Fibroblast of the conjunctiva (primary cell): Measurements from ENCODE around the gene NSUN3.
"Not testable (repeated sequence)": the region's sequence is repeated elsewhere in the genome, so short reads cannot be mapped to it uniquely, and the experiment has no call there.

ENCODE experiments used
- DNase-seq: peaks from one replicate; pipeline ENCODE4 v3.0.0-alpha.2; 2010; ENCODE audit warnings: low read depth

Gene NSUN3

DNA sequence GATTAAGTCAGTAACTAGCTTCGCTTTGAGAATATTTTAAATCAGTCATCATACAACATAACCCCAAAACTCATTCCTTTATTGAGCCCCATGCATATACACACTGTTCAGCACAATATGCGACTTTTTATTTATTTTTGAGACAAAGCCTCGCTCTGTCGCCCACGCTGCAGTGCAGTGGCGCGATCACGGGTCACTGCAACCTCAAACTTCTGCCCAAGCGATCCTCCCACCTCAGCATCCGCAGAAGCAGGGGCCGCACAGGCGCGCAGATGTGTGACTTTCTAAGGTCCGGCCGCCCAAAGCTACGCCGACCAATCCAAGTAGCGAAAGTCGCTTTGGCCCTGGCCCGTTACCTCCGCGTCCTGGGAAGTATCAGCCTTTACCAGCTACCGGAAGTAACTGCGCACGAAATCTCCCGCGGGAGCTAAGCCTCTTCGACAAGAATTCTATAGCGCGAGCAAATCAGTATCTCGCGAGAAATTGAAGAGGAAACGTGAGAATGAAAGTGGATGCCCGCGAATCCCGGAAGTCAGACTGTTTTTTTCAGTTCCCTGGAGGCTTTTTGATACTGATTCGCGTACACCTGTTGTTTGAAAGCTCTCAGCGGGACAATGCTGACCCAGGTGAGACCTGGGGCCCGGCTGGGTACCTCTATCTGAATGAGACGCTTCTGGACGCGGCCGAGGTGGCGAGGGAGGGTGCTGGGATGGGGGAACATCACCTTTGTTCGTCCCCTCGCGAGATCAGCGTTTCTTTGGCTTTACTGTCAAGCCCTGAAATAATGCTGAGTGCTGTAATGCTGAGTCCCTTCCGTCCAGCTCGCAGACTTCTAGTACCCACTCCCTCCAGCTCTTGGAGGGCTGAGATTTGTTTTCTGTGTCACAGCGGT is at the start of gene NSUN3, which contains the start of gene DHFR2:
TSS of gene NSUN3 (plus strand) at position 549 of the 892 bp plus-strand sequence. CDS start at position 615, 66 bp downstream.
TSS of gene DHFR2 (minus strand) at position 404 of the 892 bp plus-strand sequence. CDS start 1,405 bp downstream, outside the sequence.
- DNase-seq = peak; percentile 93

DNA sequence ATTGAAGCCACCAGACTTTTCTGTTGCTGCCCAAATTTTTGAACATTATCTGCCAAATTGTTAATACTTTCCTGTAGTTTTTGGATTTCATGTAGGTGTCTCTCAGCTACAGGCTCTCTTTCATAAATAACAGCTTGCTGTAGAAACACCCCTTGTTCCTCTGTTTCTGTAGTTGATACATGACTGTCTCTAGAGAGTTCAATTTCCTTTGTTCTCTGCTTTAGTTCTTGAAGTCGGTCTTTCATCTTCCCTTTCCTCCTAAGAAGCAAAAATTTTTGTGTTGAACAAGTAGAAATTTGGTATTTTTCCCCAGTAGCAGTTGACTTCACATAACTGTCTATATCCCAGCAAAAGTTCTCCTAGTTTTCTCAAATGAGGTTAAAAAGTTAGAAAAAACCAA is 47.8 kb upstream of the NSUN3 start:
- DNase-seq = no peak

DNA sequence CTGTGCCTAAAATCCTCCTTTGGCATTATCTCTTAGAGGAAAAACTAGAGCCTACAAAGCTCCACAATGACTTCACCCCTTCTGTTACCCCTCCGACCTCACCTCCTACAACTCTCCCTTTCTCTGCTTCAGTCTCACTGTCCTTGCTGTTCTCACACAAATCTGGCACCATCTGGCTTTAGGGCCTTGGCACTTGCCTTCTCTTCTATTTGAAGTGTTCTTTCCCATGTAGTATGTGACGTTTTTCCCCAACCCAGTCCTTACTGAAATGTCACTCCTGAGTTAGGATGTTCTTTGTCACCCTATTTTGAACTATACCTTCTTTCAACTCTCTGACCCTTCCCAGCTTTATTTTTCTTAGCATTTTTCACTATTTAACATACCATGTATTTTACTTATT is 43.2 kb upstream of the NSUN3 start:
- no peak for DNase-seq

DNA sequence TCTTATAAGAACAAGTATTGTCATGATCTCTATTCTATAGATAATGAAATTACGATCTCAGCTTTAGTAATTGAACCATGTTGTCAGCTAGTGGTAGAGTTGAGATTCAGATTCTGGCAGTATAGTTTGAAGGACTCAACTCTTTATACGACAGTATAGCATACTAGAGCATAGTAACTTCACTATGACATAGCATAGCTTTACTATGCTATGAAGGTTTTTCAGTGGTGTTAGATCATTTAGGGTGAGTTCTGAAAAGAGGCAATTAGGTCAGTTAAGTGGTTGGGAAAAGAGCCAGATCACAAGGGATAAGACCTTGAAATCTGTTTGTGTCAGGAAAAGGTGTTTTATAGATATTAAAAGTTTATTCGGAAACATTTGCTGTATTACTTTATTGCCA is 42.6 kb upstream of the NSUN3 start:
- no peak for DNase-seq

DNA sequence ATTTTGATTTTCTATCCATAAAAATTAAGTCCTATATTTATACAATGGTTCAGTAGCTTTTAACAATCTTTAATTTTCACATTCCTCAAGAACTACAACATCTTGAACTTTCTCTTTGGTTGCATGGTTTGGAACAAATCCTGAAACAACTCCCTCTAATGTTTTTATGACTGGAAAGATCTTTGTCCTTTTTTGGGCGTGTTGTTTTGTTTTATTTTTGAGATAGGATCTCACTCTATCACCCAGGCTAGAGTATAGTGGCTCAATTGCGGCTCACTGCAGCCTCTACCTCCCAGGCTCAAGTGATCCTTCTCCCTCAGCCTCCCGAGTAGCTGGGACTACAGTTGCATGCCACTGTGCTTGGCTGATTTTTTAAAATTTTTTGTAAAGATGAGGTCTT is 38.5 kb upstream of the NSUN3 start:
- DNase-seq = no peak

DNA sequence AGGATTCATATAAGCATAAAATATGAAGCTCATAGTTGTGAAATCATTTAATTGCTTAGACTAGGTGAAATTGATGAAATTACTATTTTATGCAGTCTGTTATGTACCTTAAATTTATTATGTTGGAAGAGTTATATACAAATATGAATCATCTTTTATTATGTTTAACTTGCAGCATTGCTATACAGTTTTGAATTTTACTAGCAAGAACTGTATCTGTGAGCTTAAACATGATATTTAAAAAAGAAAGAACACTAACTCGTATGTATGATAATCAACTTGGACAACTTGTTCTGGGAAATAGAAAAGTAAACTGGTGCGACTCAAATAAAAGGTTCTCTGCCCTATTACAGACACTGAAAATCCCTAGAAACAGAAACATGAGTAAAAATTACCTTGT is 36.2 kb upstream of the NSUN3 start:
- no peak for DNase-seq

DNA sequence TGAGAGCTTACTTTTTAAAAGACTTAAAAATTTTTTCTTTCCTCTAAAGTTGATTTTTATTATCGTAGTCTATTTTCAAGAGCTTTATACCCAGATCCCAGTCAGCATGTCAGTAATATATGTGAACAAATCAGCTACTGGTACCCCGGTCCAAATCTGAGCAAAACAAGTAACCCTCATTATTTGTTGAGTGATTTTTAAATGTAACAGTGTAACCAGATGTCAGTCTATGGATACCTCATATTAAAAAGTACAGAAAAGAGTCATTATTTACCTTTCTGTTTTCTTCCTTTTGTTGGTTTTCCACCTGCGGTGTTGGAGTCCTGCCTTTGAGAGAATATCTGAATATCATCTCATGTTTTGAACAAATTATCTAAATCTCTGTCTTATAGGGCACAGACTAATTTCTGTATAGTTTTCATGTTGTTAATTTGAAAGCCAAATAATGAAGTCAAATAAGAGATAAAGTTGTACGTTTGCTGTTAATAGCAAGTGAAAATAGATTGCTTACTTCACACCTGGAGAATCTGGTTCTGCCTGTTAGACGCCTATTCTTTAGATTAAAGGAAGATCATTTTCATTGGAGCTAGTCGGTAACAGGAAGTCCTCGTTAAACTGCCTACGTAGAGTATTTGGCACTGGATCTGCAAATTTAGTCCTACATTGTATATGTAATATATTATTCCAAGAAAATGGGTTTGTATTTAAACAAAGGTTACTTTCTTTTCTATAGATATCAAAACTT is 34.6 kb upstream of the NSUN3 start, which contains the start of gene STX19:
TSS of gene STX19 (minus strand) at position 505 of the 745 bp plus-strand sequence. CDS start 13,328 bp downstream, outside the sequence.
- DNase-seq = no peak

DNA sequence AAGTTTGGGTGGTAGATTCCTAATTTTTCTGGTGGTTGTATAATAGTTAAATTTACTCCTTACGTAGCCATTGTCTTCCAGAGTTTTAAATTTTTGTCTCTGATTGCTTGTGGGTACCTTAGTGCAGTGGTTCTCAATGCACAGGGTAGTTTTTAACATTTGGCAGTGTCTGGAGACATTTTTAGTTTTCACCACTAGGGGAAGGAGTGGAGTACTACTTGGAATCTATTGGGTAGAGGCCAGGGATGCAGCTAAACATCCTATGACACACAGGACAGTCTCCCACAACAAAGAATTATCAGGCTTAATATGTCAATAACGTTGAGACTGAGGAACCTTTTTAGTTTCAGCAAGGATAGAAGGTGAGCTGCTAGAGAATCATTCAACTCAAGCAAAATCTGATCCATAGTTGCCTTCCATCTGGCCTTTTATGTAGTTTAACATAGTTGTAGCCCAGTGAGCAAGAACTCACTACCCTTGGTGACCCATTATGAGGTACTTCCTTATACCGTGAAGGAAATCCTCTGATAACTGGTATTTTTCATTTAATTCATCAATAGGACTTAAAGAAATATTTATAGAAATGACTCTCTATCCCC is 25.9 kb upstream of the NSUN3 start:
- peak; percentile 9 for DNase-seq

DNA sequence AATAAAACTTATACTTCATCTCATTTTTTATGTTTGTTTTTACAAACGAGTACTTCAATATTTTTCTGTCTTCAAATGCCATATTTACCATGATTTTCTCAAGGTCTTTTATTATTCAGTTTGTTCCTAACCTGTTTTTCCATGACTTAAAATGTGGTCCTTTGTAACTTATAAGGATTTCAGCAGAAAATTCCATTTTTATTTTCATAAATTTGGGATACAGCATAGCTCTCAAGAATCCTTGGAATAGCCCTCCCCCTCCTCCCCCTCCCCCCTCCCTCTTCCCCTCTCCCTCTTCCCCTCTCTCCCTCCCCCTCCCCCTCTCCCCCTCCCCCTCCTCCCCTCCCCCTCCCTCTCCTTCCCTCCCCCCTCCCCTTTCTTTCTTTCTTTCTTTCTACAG is 19.6 kb upstream of the NSUN3 start:
- no peak for DNase-seq

DNA sequence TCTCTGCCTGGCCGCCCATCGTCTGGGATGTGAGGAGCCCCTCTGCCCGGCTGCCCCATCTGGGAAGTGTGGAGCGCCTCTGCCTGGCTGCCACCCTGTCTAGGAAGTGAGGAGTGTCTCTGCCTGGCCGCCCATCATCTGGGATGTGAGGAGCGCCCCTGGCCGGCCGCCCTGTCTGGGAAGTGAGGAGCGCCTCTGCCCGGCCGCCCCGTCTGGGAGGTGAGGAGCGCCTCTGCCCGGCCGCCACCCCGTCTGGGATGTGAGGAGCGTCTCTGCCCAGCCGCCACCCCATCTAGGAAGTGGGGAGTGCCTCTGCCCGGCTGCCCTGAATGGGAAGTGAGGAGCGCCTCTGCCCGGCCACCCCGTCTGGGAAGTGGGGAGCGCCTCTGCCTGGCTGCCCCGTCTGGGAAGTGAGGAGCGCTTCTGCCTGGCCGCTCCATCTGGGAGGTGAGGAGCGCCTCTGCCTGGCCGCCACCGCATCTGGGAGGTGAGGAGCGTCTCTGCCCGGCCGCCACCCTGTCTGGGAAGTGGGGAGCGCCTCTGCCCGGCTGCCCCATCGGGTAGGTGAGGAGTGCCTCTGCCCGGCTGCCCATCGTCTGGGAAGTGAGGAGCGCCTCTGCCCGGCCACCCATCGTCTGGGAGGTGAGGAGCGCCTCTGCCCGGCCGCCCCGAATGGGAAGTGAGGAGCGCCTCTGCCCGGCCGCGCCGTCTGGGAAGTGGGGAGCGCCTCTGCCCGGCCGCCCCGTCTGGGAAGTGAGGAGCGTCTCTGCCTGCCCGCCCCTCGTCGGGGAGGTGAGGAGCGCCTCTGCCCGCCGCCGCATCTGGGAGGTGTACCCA is 18.5 kb upstream of the NSUN3 start:
- not testable (repeated sequence) for DNase-seq

DNA sequence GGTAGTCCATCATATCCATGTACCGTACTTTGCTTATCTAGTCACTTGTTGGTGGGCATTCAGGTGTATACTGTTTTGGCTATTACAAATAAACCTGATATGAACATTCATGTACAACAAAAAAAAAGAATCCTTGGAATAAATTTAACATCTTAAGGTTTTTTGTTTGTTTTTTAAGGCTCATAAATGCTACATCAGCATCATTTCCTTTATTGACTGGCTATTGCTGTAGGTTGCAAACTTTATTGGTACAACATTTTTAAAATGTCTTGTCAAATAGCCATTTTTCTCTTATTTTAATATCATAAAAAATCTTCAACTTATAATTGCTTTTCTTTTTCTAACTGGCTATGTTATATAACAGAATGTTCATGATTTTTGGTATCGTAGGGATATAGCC is 16.3 kb upstream of the NSUN3 start:
- no peak for DNase-seq

DNA sequence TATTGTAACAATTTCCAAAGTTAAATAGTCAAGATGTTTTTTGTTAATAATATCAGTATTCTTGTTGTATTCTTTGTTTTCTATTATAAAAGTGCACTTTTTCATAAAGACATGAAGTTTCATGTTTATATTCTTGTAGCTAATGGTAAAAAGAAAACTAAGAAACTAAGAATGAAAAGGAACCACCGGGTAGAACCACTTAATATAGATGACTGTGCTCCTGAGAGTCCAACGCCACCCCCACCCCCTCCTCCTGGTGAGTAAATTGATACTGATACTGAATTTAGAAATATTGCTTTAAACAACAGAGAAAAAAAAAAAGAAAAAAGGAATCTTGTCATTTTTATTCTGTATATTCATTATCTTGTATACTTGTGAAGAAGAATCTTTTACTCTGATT is 13.6 kb upstream of the NSUN3 start:
- DNase-seq = no peak

DNA sequence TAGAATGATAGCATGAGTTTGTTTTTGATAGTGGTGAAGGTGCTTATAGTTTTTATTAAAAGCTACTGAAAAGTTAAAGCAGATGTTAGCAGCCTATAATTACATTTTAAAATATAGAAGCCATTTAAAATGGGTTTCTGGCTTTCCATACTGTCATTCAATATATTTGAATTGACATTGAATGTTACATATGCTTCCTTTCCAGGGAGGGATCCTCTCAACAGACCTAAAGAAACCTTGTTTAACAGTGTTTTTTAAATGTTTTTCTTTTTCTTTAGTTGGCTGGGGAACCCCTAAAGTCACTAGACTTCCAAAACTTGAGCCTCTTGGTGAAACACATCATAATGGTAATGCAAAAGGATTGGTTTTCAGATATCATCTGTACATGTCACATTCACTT is 12.3 kb upstream of the NSUN3 start:
- DNase-seq = no peak

DNA sequence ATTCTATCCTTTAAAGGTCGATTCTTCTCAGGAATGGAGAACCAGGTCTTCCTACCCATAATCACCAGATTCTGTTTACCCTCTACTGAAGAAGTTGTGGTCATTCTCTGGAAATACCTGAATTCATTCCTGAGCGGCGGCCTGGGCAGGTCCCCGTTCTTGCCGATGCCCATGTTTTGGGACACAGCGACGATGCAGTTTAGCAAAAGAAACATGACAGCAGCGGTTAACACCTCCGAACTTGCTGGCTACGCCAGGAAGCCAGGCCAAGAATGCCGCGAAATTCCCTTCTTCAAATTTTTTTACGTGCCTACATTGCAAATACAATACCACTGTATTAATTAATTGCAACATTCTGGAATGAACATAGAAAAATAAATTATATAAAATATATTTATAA is 1.6 kb upstream of the NSUN3 start:
- DNase-seq = no peak

DNA sequence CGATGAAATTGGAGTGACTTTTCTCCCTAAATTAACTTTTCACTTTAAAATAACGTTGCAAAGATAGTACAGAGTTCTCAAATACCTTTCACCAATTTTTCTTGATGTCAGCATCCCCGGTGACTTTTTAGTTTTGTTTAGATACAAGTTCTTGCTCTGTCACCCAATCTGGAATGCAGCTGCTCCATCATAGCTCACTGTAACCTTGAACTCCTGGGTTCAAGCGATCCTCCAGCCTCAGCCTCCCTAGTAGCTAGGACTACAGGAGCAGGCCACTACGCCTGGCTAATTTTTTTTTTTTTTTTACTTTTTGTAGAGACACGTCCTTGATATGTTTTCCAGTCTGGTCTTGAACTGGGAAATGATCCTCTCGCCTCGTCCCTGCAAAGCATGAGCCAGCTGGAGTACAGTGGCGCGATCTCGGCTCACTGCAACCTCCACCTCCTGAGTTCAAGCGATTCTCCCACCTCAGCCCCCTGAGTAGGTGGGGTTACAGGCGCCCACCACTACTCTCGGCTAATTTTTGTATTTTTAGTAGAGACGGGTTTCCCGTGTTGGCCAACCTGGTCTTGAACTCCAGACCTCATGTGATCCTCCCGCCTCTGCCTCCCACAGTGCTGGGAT is 747 bp downstream of the NSUN3 start:
- DNase-seq = no peak

DNA sequence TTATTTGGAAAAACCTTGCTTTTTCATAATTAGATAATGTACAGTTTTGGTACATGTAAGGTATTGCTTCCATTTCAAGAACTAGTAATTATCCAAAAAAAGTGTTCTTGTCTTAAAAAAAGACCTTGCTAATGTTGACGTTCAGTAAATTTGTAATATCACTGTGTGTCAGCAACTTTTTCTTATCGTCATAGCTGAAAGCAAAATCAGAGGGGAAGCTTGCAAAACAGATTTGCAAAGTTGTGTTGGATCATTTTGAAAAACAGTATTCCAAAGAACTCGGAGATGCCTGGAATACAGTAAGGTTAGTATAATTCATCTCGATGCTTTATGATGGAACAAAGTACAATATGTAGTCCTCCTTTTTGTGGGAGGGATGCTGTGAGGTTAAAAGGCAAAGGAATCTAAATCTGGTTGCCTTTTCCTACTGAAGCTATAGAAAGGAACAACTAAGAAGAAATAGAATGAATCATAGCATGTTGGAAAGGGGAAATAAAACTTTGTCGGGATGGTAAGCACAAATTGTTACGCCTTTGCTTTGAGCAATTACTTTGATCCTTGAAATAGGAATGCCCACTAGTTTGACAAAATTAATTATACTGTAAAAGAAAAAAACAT is 1.5 kb downstream of the NSUN3 start:
- no peak for DNase-seq

DNA sequence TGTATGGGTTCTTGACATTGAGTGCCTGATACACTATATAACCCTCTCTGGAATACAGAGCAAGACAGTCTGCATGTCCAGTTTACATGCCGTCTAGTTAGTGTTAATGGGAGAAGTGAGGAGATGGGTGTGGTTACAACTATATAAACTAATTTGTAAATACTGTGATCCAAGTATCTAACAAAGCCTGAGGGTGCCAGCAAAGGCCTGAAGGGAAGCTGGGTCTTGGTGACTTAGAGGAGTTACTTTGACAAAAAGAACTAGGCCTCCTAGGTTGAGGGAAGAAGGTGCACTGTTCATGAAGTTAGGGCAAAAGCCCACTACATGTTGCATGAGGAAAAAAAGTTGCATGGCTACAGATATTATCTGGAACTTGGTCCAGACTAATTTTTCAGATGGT is 2.3 kb downstream of the NSUN3 start:
- DNase-seq = no peak

DNA sequence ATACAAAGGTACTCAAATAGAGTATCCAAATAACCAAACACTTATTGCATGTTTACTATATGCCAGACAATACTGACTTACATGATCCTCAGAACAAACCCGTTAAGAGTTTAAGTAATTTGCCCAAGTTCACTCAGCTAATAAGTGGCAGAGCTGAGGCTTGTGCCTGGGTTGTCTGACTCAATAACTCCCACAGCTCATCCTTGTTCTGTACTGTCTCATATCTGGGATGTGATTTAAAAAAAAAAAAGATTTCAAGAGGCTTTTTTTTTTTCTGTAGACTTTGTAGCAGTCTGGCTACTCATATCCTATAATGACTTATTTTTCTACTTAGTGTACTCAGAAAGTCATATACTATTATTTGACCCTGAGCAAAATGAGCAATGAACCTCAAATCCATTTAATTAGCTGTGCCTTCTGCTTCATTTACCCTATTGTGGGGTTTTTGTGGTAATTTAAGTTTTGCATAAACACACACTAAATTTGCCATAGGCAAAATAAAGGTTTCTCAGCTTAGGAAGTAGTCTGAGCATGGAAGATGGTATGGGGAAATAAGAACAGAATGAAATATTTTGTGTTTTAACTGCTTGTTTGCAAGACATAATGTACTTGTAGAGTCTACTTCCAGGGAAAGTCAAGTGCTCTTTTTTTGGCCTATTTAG is 3.1 kb downstream of the NSUN3 start:
- no peak for DNase-seq

DNA sequence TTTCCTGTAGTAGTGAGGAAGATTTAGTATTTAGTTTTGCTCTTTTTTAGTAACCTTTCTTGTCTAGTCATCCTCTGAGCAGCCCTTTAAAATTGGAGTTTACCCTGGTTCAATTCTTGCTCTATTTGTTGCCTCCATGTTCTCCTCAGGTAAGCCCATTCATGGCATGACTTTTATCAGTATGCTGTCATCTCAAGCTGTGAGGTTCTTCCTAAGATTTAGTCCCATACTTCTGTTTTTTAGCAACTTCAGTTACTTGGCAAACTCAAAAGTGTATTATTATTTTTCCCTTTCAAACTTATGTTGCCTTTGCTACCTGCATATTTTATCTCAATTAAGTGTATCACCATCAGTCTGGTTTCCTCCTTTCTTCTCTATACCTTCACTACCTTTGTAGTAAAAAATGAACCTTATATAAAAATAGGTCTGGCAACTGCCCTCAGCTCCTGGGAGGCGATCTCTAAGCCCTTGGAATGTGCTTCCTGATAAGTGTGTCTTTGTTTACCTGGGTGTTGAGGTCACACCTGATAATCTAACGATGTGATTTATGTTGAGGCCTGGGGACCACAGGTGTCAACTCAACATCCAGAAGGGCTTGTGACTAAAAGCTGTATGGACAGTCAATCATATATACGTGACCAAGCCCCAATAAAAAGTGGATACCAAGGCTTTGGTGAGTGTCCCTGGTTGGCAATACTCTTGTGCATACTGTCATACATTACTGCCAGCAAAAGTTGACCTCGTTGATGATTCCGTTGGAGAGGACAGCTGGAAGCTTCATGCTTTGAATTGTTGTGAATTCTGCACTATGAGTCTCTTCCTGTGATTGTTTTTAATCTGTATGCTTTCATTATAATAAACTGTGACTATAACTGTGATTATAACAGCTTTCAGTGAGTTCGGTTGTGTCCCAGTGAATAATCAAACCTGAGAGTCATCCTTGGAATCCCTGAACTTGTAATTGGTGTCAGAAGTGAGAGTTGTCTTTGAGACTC is 3.9 kb downstream of the NSUN3 start:
- no peak for DNase-seq
